ENCODE measurements around the gene FOXJ1. TPM values are rescaled to one million over a fixed set of nuclear protein-coding genes. Genes with fewer than 3 reads are reported as not detected.
A peak's percentile ranks its signal among the peaks of the same experiment; 100 is the strongest.

Gene FOXJ1
- total RNA-seq, 2 experiments from 2014 or later = 0.63 to 0.89 TPM

GRCh38 chr17:76147211-76148014, 6.4 kb upstream of the FOXJ1 start:
- intact Hi-C loops (cut with DNase I, micrococcal nuclease) = no loop called here
- H3K9me3 ChIP-seq (ENCODE audit: control insufficient read depth in 1 of 2, insufficient read depth in 1 of 2, low read length in 2 of 2) = peaks cover 0 to 4% of the 10 kb centered on the region in 2 experiments
- DNase-seq (no peak), ATAC-seq (ENCODE audit: poor library complexity) (no peak)
- no peak for TF ChIP-seq CTCF (IDR thresholded peaks at IDR 0.05)
- Mint-ChIP-seq H3K4me3 (no peak overlapping the region), H3K9me3 (no peaks in the 10 kb centered on the region), H3K4me1 (ENCODE audit: low read depth) (peaks cover 81% of the 10 kb centered on the region), H3K27me3 (no peaks in the 10 kb centered on the region), H3K27ac (peak overlapping the region; percentile 97), H3K36me3 (ENCODE audit: low read depth) (peaks cover 39% of the 10 kb centered on the region)
- POLR2A ChIA-PET = interaction anchor here (1.4 to 2.8 kb wide), 2 partner anchors 14 to 21 kb away, joined by 3 to 11 read pairs; no protein-coding TSS in a partner anchor
- H3K27me3 ChIP-seq (ENCODE audit: control insufficient read depth in 1 of 2, insufficient read depth in 2 of 2, low read length in 2 of 2) = no peaks in the 10 kb centered on the region
- CTCF ChIA-PET = no interaction called here
- H3K36me3 ChIP-seq (ENCODE audit: insufficient read depth, low read length) = peaks cover 10% of the 10 kb centered on the region
- no peak overlapping the region for H3K4me3 ChIP-seq (ENCODE audit: low read length)
- H3K4me1 ChIP-seq (ENCODE audit: insufficient read depth, low read length) = peaks cover 70% of the 10 kb centered on the region
- peak overlapping the region in 1 of 2 donors; percentile 84 for H3K27ac ChIP-seq (ENCODE audit: low read depth in 1 of 2, low read length in 2 of 2)

- no peaks in the 10 kb centered on the region for H3K9me3 Mint-ChIP-seq
- H3K4me1 Mint-ChIP-seq (ENCODE audit: low read depth) = peaks cover 81% of the 10 kb centered on the region
- ATAC-seq (ENCODE audit: poor library complexity) = peak; percentile 4
- POLR2A ChIA-PET = interaction anchor here (0.6 to 2.8 kb wide), 22 partner anchors 8 to 133 kb away, joined by 3 to 43 read pairs (median 4); partner anchors contain the start of gene UBALD2
- peaks cover 27% of the 10 kb centered on the region for H3K36me3 Mint-ChIP-seq (ENCODE audit: low read depth)
- no peak for TF ChIP-seq CTCF (IDR thresholded peaks at IDR 0.05)
- Histone ChIP-seq H3K27ac (ENCODE audit: low read depth in 1 of 2, low read length in 2 of 2) (peak overlapping the region; percentile 84 to 92), H3K27me3 (ENCODE audit: control insufficient read depth in 1 of 2, insufficient read depth in 2 of 2, low read length in 2 of 2) (no peaks in the 10 kb centered on the region), H3K4me1 (ENCODE audit: insufficient read depth, low read length) (peaks cover 70% of the 10 kb centered on the region), H3K9me3 (ENCODE audit: control insufficient read depth in 1 of 2, insufficient read depth in 1 of 2, low read length in 2 of 2) (peaks cover 0 to 4% of the 10 kb centered on the region in 2 experiments), H3K4me3 (ENCODE audit: low read length) (peak overlapping the region; percentile 0), H3K36me3 (ENCODE audit: insufficient read depth, low read length) (peaks cover 2% of the 10 kb centered on the region)
- intact Hi-C loops (cut with DNase I, micrococcal nuclease) = no loop called here
- H3K27me3 Mint-ChIP-seq = peaks cover 2% of the 10 kb centered on the region
- peak in 1 of 14 experiments; percentile 44 for DNase-seq
- H3K4me3 Mint-ChIP-seq = peak overlapping the region; percentile 54
- CTCF ChIA-PET = interaction anchor here (0.6 to 2.7 kb wide), 4 partner anchors 25 to 133 kb away, joined by 3 to 16 read pairs (median 6); no protein-coding TSS in a partner anchor
- peak overlapping the region; percentile 97 for H3K27ac Mint-ChIP-seq
Observed at GRCh38 chr17:76146053-76146851, 5.2 kb upstream of the FOXJ1 start.
